Measurements from ENCODE around the gene NECAB2. TPM values are rescaled to one million over a fixed set of nuclear protein-coding genes. Genes with fewer than 3 reads are reported as not detected.

NECAB2 gene
- total RNA-seq, 4 donors from 2014 or later: not detected

- TF ChIP-seq CTCF (IDR thresholded peaks at IDR 0.05; ENCODE audit: low read depth): no peak
Measured at GRCh38 chr16:83959656-83960434, 8.2 kb upstream of the NECAB2 start.

DNA sequence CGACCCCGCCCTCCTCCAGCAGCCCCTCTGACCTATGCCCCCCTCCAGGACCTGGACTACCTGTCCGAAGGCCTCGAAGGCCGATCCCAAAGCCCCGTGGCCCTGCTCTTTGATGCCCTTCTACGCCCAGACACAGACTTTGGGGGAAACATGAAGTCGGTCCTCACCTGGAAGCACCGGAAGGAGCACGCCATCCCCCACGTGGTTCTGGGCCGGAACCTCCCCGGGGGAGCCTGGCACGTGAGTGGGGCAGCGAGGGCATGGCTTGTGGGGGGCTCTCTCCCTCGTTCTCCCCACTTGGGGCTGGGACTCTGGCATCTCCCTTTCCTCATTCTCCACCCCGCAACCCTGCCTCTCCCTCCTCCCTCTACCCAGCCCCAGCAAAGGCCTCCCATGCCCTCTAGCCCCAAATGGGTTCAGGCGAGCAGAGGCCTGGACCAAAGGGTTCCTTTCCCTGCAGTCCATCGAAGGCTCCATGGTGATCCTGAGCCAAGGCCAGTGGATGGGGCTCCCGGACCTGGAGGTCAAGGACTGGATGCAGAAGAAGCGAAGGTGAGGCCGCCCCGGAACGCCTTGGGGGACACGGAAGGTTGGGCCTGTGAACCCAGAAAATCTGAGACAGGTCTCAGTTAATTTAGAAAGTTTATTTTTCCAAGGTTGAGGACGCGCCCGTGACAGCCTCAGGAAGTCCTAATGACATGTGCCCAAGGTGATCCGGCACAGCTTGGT, 7.4 kb upstream of the NECAB2 start:
- TF ChIP-seq CTCF (IDR thresholded peaks at IDR 0.05; ENCODE audit: low read depth): no peak

DNA sequence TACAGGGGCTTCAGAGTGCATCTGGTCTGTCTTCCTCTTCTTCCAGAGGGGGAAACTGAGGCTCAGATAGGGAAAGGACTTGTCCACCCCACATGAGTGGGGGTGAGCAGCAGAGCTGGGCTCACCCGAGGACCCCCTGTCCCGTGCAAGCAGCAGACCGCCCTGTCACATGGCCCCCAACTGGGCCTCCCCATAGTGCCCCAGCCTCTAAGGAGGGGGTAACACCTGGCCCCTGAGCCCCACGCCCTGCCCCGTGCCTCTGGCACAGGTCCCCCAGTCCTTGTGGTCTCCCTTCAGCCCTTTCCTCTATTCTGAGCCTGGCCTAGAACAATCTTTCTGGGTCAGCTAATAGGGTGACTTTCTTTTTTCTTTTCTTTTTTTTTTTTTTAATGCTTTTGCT, 6.5 kb upstream of the NECAB2 start:
- TF ChIP-seq CTCF (IDR thresholded peaks at IDR 0.05; ENCODE audit: low read depth): no peak

DNA sequence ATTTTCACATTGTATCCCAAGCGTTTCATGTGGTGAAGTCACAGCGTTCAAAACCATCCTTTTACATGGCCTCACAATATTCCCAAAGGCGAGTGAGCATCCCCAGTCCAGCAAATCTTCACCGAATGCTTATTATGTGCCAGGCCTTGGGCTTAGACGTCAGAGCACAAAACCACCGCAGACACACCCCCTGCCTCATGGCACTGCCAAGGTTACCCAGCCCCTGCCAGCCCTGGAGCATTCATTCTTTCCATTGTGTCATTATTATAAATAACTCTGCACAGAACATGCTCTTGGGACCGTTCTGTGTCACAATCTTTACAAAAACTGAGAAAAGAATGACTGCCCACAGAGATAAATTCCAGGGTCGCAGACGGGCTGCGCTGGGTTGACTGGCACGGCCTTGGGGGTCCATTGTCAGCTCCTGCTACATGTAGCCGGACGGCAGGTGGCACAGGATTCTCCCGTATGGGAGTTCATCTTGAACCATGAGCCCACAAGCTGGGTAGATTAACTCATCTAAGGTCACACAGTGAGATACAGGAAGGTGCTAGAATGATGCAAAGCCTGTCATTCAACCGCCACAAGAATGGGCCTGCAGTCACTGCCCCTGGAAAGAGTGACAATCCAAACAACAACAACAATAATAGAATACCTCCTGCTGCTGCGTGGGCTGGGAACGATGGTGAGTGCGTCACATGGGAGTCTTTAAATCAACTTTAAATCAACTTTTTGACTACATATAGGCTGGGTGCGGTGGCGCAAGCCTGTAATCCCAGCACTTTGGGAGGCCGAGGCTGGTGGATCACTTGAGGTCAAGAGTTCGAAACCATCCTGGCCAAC, 4.5 kb upstream of the NECAB2 start:
- no peak for TF ChIP-seq CTCF (IDR thresholded peaks at IDR 0.05; ENCODE audit: low read depth)

DNA sequence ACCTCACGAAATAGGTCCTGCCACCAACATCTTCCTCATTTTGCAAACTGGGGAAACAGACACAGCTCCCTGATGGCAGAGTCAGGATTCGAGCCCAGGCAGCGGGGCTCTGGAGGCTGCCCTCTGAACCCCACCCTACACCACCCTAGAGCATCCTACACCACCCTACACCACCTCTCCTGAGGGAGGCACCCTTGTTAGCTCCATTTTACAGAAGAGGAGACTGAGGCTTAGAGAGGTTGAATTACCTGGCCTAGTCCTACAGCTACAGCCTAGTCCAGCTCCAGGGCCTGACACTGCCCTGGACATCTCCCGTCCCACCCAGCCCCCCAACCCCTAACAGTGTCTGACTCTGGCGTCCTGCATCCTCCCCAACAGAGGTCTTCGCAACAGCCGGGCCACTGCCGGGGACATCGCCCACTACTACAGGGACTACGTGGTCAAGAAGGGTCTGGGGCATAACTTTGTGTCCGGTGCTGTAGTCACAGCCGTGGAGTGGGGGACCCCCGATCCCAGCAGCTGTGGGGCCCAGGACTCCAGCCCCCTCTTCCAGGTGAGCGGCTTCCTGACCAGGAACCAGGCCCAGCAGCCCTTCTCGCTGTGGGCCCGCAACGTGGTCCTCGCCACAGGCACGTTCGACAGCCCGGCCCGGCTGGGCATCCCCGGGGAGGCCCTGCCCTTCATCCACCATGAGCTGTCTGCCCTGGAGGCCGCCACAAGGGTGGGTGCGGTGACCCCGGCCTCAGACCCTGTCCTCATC, 3.2 kb upstream of the NECAB2 start:
- TF ChIP-seq CTCF (IDR thresholded peaks at IDR 0.05; ENCODE audit: low read depth): no peak

- TF ChIP-seq CTCF (IDR thresholded peaks at IDR 0.05; ENCODE audit: low read depth): no peak
Measured at GRCh38 chr16:83965444-83966152, 2.4 kb upstream of the NECAB2 start.
